ENCODE measurements around the gene RPL10. TPM values are rescaled to one million over a fixed set of nuclear protein-coding genes. Genes with fewer than 3 reads are reported as not detected.

The RPL10 gene
- total RNA-seq, 4 donors from 2014 or later: 1,992 to 4,644 (median 2,626) TPM

- H3K36me3 ChIP-seq: peaks cover 0 to 17% (median 0%) of the 10 kb centered on the region in 3 donors
- no peak for DNase-seq
- H3K27me3 ChIP-seq: no peaks in the 10 kb centered on the region
- no peak overlapping the region for H3K27ac ChIP-seq
- no peaks in the 10 kb centered on the region for H3K9me3 ChIP-seq
- no peak overlapping the region for H3K4me3 ChIP-seq
- no peak for TF ChIP-seq CTCF (IDR thresholded peaks at IDR 0.05)
- no peak for TF ChIP-seq POLR2A (IDR thresholded peaks at IDR 0.05)
- peaks cover 0 to 15% (median 0%) of the 10 kb centered on the region in 4 donors for H3K4me1 ChIP-seq
These were observed 34.0 kb downstream of the RPL10 start for GRCh38 chrX:154432210-154432609.

GRCh38 chrX:154433605-154434004 is 35.4 kb downstream of the RPL10 start:
- H3K4me1 ChIP-seq: peaks cover 0 to 20% (median 0%) of the 10 kb centered on the region in 4 donors
- DNase-seq: no peak
- TF ChIP-seq POLR2A (IDR thresholded peaks at IDR 0.05) (no peak), CTCF (IDR thresholded peaks at IDR 0.05) (no peak)
- no peak overlapping the region for H3K4me3 ChIP-seq
- H3K36me3 ChIP-seq: peaks cover 0 to 17% (median 0%) of the 10 kb centered on the region in 3 donors
- no peaks in the 10 kb centered on the region for H3K27me3 ChIP-seq
- no peak overlapping the region for H3K27ac ChIP-seq
- H3K9me3 ChIP-seq: no peaks in the 10 kb centered on the region

- Histone ChIP-seq H3K27ac (no peak overlapping the region), H3K27me3 (no peaks in the 10 kb centered on the region), H3K9me3 (no peaks in the 10 kb centered on the region), H3K36me3 (peaks cover 0 to 17% (median 0%) of the 10 kb centered on the region in 3 donors), H3K4me3 (no peak overlapping the region), H3K4me1 (peaks cover 0 to 18% (median 0%) of the 10 kb centered on the region in 4 donors)
- DNase-seq: no peak
- TF ChIP-seq CTCF (IDR thresholded peaks at IDR 0.05) (no peak), POLR2A (IDR thresholded peaks at IDR 0.05) (no peak)
These were observed 36.4 kb downstream of the RPL10 start for GRCh38 chrX:154434394-154435168.

DNA sequence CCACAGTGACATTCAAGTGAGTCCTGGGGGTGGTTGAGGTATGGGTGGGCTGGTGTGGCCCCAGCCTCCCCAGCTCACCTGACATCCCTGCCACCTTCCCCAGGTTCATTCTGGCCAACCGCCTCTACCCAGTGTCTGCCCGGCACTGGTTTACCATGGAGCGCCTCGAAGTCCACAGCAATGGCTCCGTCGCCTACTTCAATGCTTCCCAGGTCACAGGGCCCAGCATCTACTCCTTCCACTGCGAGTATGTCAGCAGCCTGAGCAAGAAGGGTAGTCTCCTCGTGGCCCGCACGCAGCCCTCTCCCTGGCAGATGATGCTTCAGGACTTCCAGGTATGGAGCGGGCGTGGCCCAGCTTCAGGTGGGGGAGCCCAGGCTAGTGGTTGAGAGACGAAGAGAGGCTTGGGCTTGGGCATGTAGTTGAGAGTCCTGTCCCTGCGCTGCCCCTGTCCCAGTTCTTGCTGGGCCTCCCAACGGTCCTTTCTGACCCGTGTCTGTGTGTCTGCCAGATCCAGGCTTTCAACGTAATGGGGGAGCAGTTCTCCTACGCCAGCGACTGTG is 37.1 kb downstream of the RPL10 start:
- H3K27ac ChIP-seq: no peak overlapping the region
- H3K4me3 ChIP-seq: no peak overlapping the region
- no peaks in the 10 kb centered on the region for H3K9me3 ChIP-seq
- peaks cover 0 to 17% (median 0%) of the 10 kb centered on the region in 3 donors for H3K36me3 ChIP-seq
- H3K4me1 ChIP-seq: peaks cover 0 to 14% (median 0%) of the 10 kb centered on the region in 4 donors
- TF ChIP-seq CTCF (IDR thresholded peaks at IDR 0.05) (no peak), POLR2A (IDR thresholded peaks at IDR 0.05) (no peak)
- no peaks in the 10 kb centered on the region for H3K27me3 ChIP-seq
- DNase-seq: no peak

DNA sequence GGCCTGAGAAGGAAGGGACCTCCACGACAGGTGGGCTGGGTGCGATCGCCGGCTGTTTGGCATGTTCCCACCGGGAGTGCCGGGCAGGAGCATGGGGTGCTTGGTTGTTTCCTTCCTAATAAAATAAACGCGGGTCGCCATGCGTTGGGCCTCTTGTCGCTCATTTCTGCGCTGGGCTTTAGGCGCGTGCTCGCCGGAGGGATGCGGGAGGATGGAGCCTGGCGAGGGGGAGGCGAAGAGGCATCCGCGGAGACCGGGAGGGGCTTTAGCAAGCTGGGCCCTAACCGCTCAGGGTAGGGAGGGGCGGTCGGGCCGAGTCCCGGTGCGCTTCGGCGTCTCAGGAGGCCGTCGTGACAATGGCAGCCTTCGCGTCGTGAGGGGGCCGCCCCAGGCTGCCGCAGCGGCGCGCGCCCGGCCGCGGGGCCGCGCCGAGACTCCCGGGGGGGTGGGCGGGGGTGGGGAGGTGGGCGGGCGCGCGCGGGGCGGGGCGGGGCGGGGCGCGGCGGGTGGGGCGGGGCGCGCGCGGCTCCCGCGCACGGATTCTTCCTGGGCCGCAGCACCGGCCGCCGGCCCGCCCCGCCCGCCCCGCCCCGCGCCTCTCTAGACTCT is 38.3 kb downstream of the RPL10 start:
- Histone ChIP-seq H3K36me3 (peaks cover 0 to 24% (median 0%) of the 10 kb centered on the region in 3 donors), H3K4me1 (peaks cover 0 to 14% (median 0%) of the 10 kb centered on the region in 4 donors), H3K27me3 (no peaks in the 10 kb centered on the region), H3K27ac (peak overlapping the region; percentile 84 to 95 (median 92)), H3K4me3 (peak overlapping the region; percentile 68 to 81 (median 75)), H3K9me3 (no peaks in the 10 kb centered on the region)
- TF ChIP-seq CTCF (IDR thresholded peaks at IDR 0.05) (no peak), POLR2A (IDR thresholded peaks at IDR 0.05) (no peak)
- DNase-seq: peak in 2 of 3 donors; percentile 58
